CD14-positive monocyte (primary cell): ENCODE data around the gene ARL15. TPM values are rescaled to one million over a fixed set of nuclear protein-coding genes. Genes with fewer than 3 reads are reported as not detected.

ENCODE experiments used
- DNase-seq, 3 donors: peaks; one replicate each; pipeline ENCODE4 v3.0.0-alpha.2; 2011 to 2022
- H2AFZ ChIP-seq: 2 replicates; pipeline ENCODE4 v1.6.0; 2012; ENCODE audit warnings: mild to moderate bottlenecking, low read depth, low read length, inconsistent platforms; ENCODE audit not compliant: insufficient read depth, poor library complexity, severe bottlenecking
- H3K27ac ChIP-seq, 2 donors: 1 replicate in 1 of 2; 2 replicates in 1 of 2; pipeline ENCODE4 v1.5.1; 2012 to 2013; ENCODE audit warnings: low read length in 2 of 2, control low read depth in 1 of 2, inconsistent platforms in 1 of 2, low read depth in 1 of 2, mild to moderate bottlenecking in 1 of 2
- H3K27me3 ChIP-seq, 2 donors: one replicate each; pipeline versions ENCODE4 v1.6.0 to v1.6.1; 2011 to 2013; ENCODE audit warnings: low read length in 2 of 2; ENCODE audit not compliant: control insufficient read depth in 2 of 2, insufficient read depth in 2 of 2
- H3K36me3 ChIP-seq, 2 donors: replicated peaks in 1 of 2; 1 replicate in 1 of 2; 2 replicates in 1 of 2; pipeline versions ENCODE4 v1.5.1 to v1.6.1; 2012 to 2013; ENCODE audit warnings: low read length in 2 of 2, control low read depth in 1 of 2, inconsistent platforms in 1 of 2, mild to moderate bottlenecking in 1 of 2; ENCODE audit not compliant: insufficient read depth in 2 of 2, control insufficient read depth in 1 of 2
- H3K4me1 ChIP-seq, 2 donors: 1 replicate in 1 of 2; 2 replicates in 1 of 2; pipeline versions ENCODE4 v1.5.1 to v1.6.1; 2012 to 2013; ENCODE audit warnings: low read length in 2 of 2, control low read depth in 1 of 2, inconsistent platforms in 1 of 2, mild to moderate bottlenecking in 1 of 2, moderate library complexity in 1 of 2; ENCODE audit not compliant: insufficient read depth in 2 of 2, control insufficient read depth in 1 of 2
- H3K4me2 ChIP-seq: replicated peaks from 2 replicates; pipeline ENCODE3; 2012; ENCODE audit warnings: low read length, moderate library complexity, mild to moderate bottlenecking; ENCODE audit not compliant: poor library complexity, severe bottlenecking; ENCODE audit errors: extremely low read depth
- H3K4me3 ChIP-seq, 3 experiments: fragments of 200-600 bp in 1 of 3; sonication (generic) in 1 of 3; replicated peaks in 1 of 3; 1 replicate in 2 of 3; 2 replicates in 1 of 3; pipeline ENCODE4 v1.5.1; 2011 to 2013; ENCODE audit warnings: low read length in 3 of 3, mild to moderate bottlenecking in 3 of 3, control low read depth in 2 of 3, low read depth in 2 of 3, inconsistent platforms in 1 of 3, moderate library complexity in 1 of 3
- H3K79me2 ChIP-seq: 2 replicates; pipeline ENCODE4 v1.6.0; 2012; ENCODE audit warnings: mild to moderate bottlenecking, control low read depth, inconsistent platforms, low read length, moderate library complexity; ENCODE audit not compliant: insufficient read depth
- H3K9ac ChIP-seq: 2 replicates; pipeline ENCODE4 v1.6.0; 2017; ENCODE audit warnings: low read length, mild to moderate bottlenecking; ENCODE audit not compliant: insufficient read depth, poor library complexity, severe bottlenecking
- H3K9me3 ChIP-seq, 2 donors: replicated peaks in 1 of 2; 1 replicate in 1 of 2; 2 replicates in 1 of 2; pipeline versions ENCODE4 v1.5.1 to v1.6.1; 2012 to 2013; ENCODE audit warnings: low read length in 2 of 2, control low read depth in 1 of 2; ENCODE audit not compliant: control insufficient read depth in 1 of 2, insufficient read depth in 1 of 2
- H4K20me1 ChIP-seq: 2 replicates; pipeline ENCODE4 v1.6.0; 2012; ENCODE audit warnings: mild to moderate bottlenecking, low read length, control low read depth, moderate library complexity; ENCODE audit not compliant: insufficient read depth
- H3K27ac Mint-ChIP-seq, 7 donors: one replicate each; pipeline ENCODE4 v1.8.0; 2020; ENCODE audit warnings: mild to moderate bottlenecking in 7 of 7, mixed read lengths in 7 of 7, moderate library complexity in 6 of 7, inconsistent platforms in 2 of 7
- H3K27me3 Mint-ChIP-seq, 3 donors: one replicate each; pipeline ENCODE4 v1.8.0; 2021 to 2022; ENCODE audit warnings: low read depth in 3 of 3, mild to moderate bottlenecking in 3 of 3, mixed read lengths in 3 of 3, moderate library complexity in 3 of 3, inconsistent platforms in 1 of 3
- H3K36me3 Mint-ChIP-seq, 2 donors: one replicate each; pipeline ENCODE4 v1.8.0; 2020; ENCODE audit warnings: mixed read lengths in 2 of 2, inconsistent platforms in 1 of 2, mild to moderate bottlenecking in 1 of 2
- H3K4me1 Mint-ChIP-seq: one replicate; pipeline ENCODE4 v1.8.0; 2020; ENCODE audit warnings: mild to moderate bottlenecking, mixed read lengths
- H3K4me3 Mint-ChIP-seq, 2 donors: one replicate each; pipeline ENCODE4 v1.8.0; 2020; ENCODE audit warnings: mild to moderate bottlenecking in 2 of 2, mixed read lengths in 2 of 2, moderate library complexity in 1 of 2
- H3K9me3 Mint-ChIP-seq, 7 donors: one replicate each; pipeline ENCODE4 v1.8.0; 2020 to 2022; ENCODE audit warnings: mixed read lengths in 7 of 7, mild to moderate bottlenecking in 6 of 7, moderate library complexity in 6 of 7, inconsistent platforms in 2 of 7
- CTCF ChIP-seq: fragments of 200-600 bp; IDR thresholded peaks from one replicate; pipeline ENCODE4 v1.8.0; 2022; ENCODE audit warnings: antibody characterized with exemption, mild to moderate bottlenecking
- WGBS: methylation state at CpG from one replicate; pipeline ENCODE4 v1.1.5; 2013; ENCODE audit warnings: missing lambda C conversion rate; ENCODE audit not compliant: insufficient coverage; 5-methylcytosine and 5-hydroxymethylcytosine counted together
- intact Hi-C, 2 donors: fragments of 100-400 bp; cut with micrococcal nuclease; formaldehyde crosslinking; loops; one replicate each; pipeline versions ENCODE4 v1.15.0 to v1.15.1; 2023
- polyA plus RNA-seq, 3 donors: library from polyadenylated mRNA; depleted of rRNA in 1 of 3; unstranded in 2 of 3; stranded (reverse) in 1 of 3; fragments of 300-500 nt in 2 of 3; fragments of >200 nt in 1 of 3; fragmentation: Illumina TruSeq in 2 of 3; gene quantifications; 1 replicate in 2 of 3; 2 replicates in 1 of 3; pipeline ENCODE4 v1.2.3, GENCODE V29; 2012 to 2021

ARL15 gene
- polyA plus RNA-seq, 3 donors: 10.5 to 27.6 (median 18.0) TPM

- no peaks in the 10 kb centered on the region for H3K27me3 ChIP-seq
- no peak overlapping the region for H3K4me2 ChIP-seq
- DNase-seq: no peak
- intact Hi-C loops: no loop called here
- no peak overlapping the region for H3K4me3 ChIP-seq
- no peaks in the 10 kb centered on the region for H3K27me3 Mint-ChIP-seq
- H3K4me1 Mint-ChIP-seq: no peaks in the 10 kb centered on the region
- H3K9ac ChIP-seq: no peak overlapping the region
- H3K9me3 ChIP-seq: no peaks in the 10 kb centered on the region
- no peak overlapping the region for H3K4me3 Mint-ChIP-seq
- peaks cover 0 to 7% (median 3%) of the 10 kb centered on the region in 7 donors for H3K9me3 Mint-ChIP-seq
- WGBS: no CpG with 5 or more reads among the region's 2 CpGs
- H2AFZ ChIP-seq: no peak overlapping the region
- no peaks in the 10 kb centered on the region for H3K36me3 ChIP-seq
- TF ChIP-seq CTCF: no peak
- H3K27ac Mint-ChIP-seq: no peak overlapping the region
- H3K27ac ChIP-seq: no peak overlapping the region
- no peaks in the 10 kb centered on the region for H4K20me1 ChIP-seq
- H3K4me1 ChIP-seq: no peaks in the 10 kb centered on the region
- no peaks in the 10 kb centered on the region for H3K79me2 ChIP-seq
- H3K36me3 Mint-ChIP-seq: peaks cover 5% of the 10 kb centered on the region in 2 donors
These were observed 222.9 kb downstream of the ARL15 start for GRCh38 chr5:54087436-54087835.

GRCh38 chr5:54086191-54086590, 224.2 kb downstream of the ARL15 start:
- Histone ChIP-seq H3K79me2 (no peaks in the 10 kb centered on the region), H3K27me3 (no peaks in the 10 kb centered on the region), H3K4me3 (no peak overlapping the region), H3K36me3 (no peaks in the 10 kb centered on the region), H3K9me3 (peaks cover 5 to 6% of the 10 kb centered on the region in 2 donors), H3K4me1 (peaks cover 0 to 4% of the 10 kb centered on the region in 2 donors), H4K20me1 (no peaks in the 10 kb centered on the region), H3K9ac (no peak overlapping the region), H3K4me2 (no peak overlapping the region), H2AFZ (no peak overlapping the region), H3K27ac (no peak overlapping the region)
- no peak for TF ChIP-seq CTCF
- Mint-ChIP-seq H3K9me3 (peaks cover 8 to 14% (median 10%) of the 10 kb centered on the region in 7 donors), H3K4me1 (peaks cover 4% of the 10 kb centered on the region), H3K4me3 (no peak overlapping the region), H3K27me3 (no peaks in the 10 kb centered on the region), H3K36me3 (peaks cover 9 to 16% of the 10 kb centered on the region in 2 donors), H3K27ac (no peak overlapping the region)
- 100% methylated on average over 1 of the region's 2 CpGs for WGBS
- DNase-seq: no peak
- intact Hi-C loops: no loop called here
